ENCODE results near the gene SPANXD. TPM values are rescaled to one million over a fixed set of nuclear protein-coding genes. Genes with fewer than 3 reads are reported as not detected.
"Not testable (repeated sequence)": the region's sequence is repeated elsewhere in the genome, so short reads cannot be mapped to it uniquely, and the experiment has no call there.

Gene SPANXD, protein sequence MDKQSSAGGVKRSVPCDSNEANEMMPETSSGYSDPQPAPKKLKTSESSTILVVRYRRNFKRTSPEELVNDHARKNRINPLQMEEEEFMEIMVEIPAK
- not detected for total RNA-seq
- not detected for polyA plus RNA-seq

- H3K27me3 Mint-ChIP-seq; H3K9me3 Mint-ChIP-seq; H3K27ac Mint-ChIP-seq; H3K36me3 ChIP-seq (ENCODE audit: insufficient read depth, low read length); CTCF ChIA-PET; H3K9me3 ChIP-seq (ENCODE audit: low read length); H3K36me3 Mint-ChIP-seq; H3K4me3 ChIP-seq (ENCODE audit: low read length); H3K4me1 ChIP-seq (ENCODE audit: insufficient read depth, low read length); DNase-seq; POLR2A ChIA-PET; H3K27ac ChIP-seq (ENCODE audit: low read depth, low read length); H3K4me1 Mint-ChIP-seq; H3K4me3 Mint-ChIP-seq; H3K27me3 ChIP-seq (ENCODE audit: insufficient read depth, low read length, poor library complexity, severe bottlenecking): not testable (repeated sequence)
Measured at GRCh38 chrX:141698639-141699038, at the start of gene SPANXD. SPANXD (minus strand) TSS chrX:141698739; CDS start chrX:141698405, 334 bp downstream.

- Mint-ChIP-seq H3K27ac (no peak overlapping the region), H3K4me1 (no peaks in the 10 kb centered on the region), H3K9me3 (peaks cover 0 to 5% (median 1%) of the 10 kb centered on the region in 5 donors), H3K27me3 (peaks cover 0 to 1% of the 10 kb centered on the region in 2 donors), H3K36me3 (no peaks in the 10 kb centered on the region), H3K4me3 (no peak overlapping the region)
- no peak overlapping the region for H3K27ac ChIP-seq (ENCODE audit: low read depth, low read length)
- no peaks in the 10 kb centered on the region for H3K9me3 ChIP-seq (ENCODE audit: low read length)
- DNase-seq: no peak
- no peaks in the 10 kb centered on the region for H3K36me3 ChIP-seq (ENCODE audit: insufficient read depth, low read length)
- POLR2A ChIA-PET: no interaction called here
- H3K4me1 ChIP-seq (ENCODE audit: insufficient read depth, low read length): no peaks in the 10 kb centered on the region
- no peaks in the 10 kb centered on the region for H3K27me3 ChIP-seq (ENCODE audit: insufficient read depth, low read length, poor library complexity, severe bottlenecking)
- H3K4me3 ChIP-seq (ENCODE audit: low read length): no peak overlapping the region
- CTCF ChIA-PET: no interaction called here
Measured at GRCh38 chrX:141742666-141743065, 44.1 kb upstream of the SPANXD start.

DNA sequence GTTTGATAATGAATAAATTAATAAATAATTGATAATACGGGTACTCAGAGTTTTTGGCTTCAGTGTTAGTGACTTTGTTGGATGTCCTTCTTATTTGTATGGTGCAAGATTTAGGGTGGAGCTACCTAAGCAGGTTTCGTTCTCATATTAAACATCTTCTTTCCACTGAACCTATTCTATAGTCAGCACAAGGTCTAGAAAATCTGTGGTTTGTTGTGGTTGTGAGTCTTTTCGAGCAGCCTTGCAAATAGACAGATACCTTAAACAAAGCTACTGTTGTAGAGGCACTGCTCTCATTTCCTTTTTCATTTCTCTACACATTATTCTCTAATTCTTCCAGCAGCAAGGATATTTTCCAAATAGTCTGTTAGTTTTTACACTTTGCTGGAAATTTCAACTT lies 38.1 kb upstream of the SPANXD start:
- no peaks in the 10 kb centered on the region for H3K36me3 Mint-ChIP-seq
- H3K9me3 Mint-ChIP-seq: peaks cover 0 to 5% (median 0%) of the 10 kb centered on the region in 5 donors
- Histone ChIP-seq H3K4me3 (ENCODE audit: low read length) (no peak overlapping the region), H3K27me3 (ENCODE audit: insufficient read depth, low read length, poor library complexity, severe bottlenecking) (no peaks in the 10 kb centered on the region), H3K9me3 (ENCODE audit: low read length) (no peaks in the 10 kb centered on the region), H3K4me1 (ENCODE audit: insufficient read depth, low read length) (no peaks in the 10 kb centered on the region), H3K27ac (ENCODE audit: low read depth, low read length) (no peak overlapping the region), H3K36me3 (ENCODE audit: insufficient read depth, low read length) (no peaks in the 10 kb centered on the region)
- H3K4me3 Mint-ChIP-seq: no peak overlapping the region
- POLR2A ChIA-PET: no interaction called here
- DNase-seq: no peak
- CTCF ChIA-PET: no interaction called here
- H3K4me1 Mint-ChIP-seq: no peaks in the 10 kb centered on the region
- peaks cover 0 to 2% of the 10 kb centered on the region in 2 donors for H3K27me3 Mint-ChIP-seq
- H3K27ac Mint-ChIP-seq: no peak overlapping the region

GRCh38 chrX:141733371-141733770 lies 34.8 kb upstream of the SPANXD start:
- ChIA-PET CTCF (no interaction called here), POLR2A (no interaction called here)
- H3K36me3 Mint-ChIP-seq: no peaks in the 10 kb centered on the region
- Histone ChIP-seq H3K27ac (ENCODE audit: low read depth, low read length) (no peak overlapping the region), H3K36me3 (ENCODE audit: insufficient read depth, low read length) (no peaks in the 10 kb centered on the region), H3K27me3 (ENCODE audit: insufficient read depth, low read length, poor library complexity, severe bottlenecking) (no peaks in the 10 kb centered on the region), H3K9me3 (ENCODE audit: low read length) (no peaks in the 10 kb centered on the region), H3K4me3 (ENCODE audit: low read length) (no peak overlapping the region), H3K4me1 (ENCODE audit: insufficient read depth, low read length) (no peaks in the 10 kb centered on the region)
- H3K4me3 Mint-ChIP-seq: no peak overlapping the region
- peaks cover 0 to 5% (median 0%) of the 10 kb centered on the region in 5 donors for H3K9me3 Mint-ChIP-seq
- no peaks in the 10 kb centered on the region for H3K4me1 Mint-ChIP-seq
- peaks cover 0 to 1% of the 10 kb centered on the region in 2 donors for H3K27me3 Mint-ChIP-seq
- H3K27ac Mint-ChIP-seq: no peak overlapping the region
- DNase-seq: no peak

DNA sequence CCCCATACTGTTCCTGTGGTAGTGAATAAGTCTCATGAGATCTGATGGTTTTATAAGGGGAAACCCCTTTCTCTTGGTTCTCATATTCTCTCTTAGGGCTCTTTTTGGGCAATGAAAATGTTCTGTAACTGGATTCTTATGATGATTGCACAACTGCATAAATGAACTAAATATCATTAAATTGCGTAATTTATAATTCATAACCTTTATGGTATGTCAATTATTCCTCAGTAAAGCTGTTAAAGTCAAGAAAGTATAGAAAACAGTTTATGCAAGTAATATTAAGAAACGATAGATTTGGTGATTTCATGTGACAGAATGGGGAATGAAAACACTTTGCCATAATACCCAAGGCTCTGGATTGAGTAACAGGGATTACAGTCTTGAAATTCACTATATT lies 33.5 kb upstream of the SPANXD start:
- H3K9me3 Mint-ChIP-seq: peaks cover 0 to 5% (median 0%) of the 10 kb centered on the region in 5 donors
- no peak overlapping the region for H3K4me3 ChIP-seq (ENCODE audit: low read length)
- H3K27ac Mint-ChIP-seq: no peak overlapping the region
- no peaks in the 10 kb centered on the region for H3K36me3 ChIP-seq (ENCODE audit: insufficient read depth, low read length)
- CTCF ChIA-PET: no interaction called here
- H3K9me3 ChIP-seq (ENCODE audit: low read length): no peaks in the 10 kb centered on the region
- no peaks in the 10 kb centered on the region for H3K4me1 ChIP-seq (ENCODE audit: insufficient read depth, low read length)
- peaks cover 0 to 1% of the 10 kb centered on the region in 2 donors for H3K27me3 Mint-ChIP-seq
- no peaks in the 10 kb centered on the region for H3K36me3 Mint-ChIP-seq
- H3K27me3 ChIP-seq (ENCODE audit: insufficient read depth, low read length, poor library complexity, severe bottlenecking): no peaks in the 10 kb centered on the region
- POLR2A ChIA-PET: no interaction called here
- H3K27ac ChIP-seq (ENCODE audit: low read depth, low read length): no peak overlapping the region
- no peaks in the 10 kb centered on the region for H3K4me1 Mint-ChIP-seq
- no peak for DNase-seq
- no peak overlapping the region for H3K4me3 Mint-ChIP-seq

GRCh38 chrX:141724186-141724585 lies 25.6 kb upstream of the SPANXD start:
- H3K9me3 ChIP-seq (ENCODE audit: low read length): no peaks in the 10 kb centered on the region
- no peak overlapping the region for H3K27ac ChIP-seq (ENCODE audit: low read depth, low read length)
- no peak overlapping the region for H3K4me3 ChIP-seq (ENCODE audit: low read length)
- Mint-ChIP-seq H3K27me3 (peaks cover 0 to 3% of the 10 kb centered on the region in 2 donors), H3K27ac (no peak overlapping the region), H3K4me3 (no peak overlapping the region), H3K36me3 (no peaks in the 10 kb centered on the region), H3K4me1 (no peaks in the 10 kb centered on the region), H3K9me3 (peaks cover 0 to 8% (median 0%) of the 10 kb centered on the region in 5 donors)
- POLR2A ChIA-PET: no interaction called here
- no peaks in the 10 kb centered on the region for H3K4me1 ChIP-seq (ENCODE audit: insufficient read depth, low read length)
- CTCF ChIA-PET: no interaction called here
- no peak for DNase-seq
- H3K36me3 ChIP-seq (ENCODE audit: insufficient read depth, low read length): no peaks in the 10 kb centered on the region
- no peaks in the 10 kb centered on the region for H3K27me3 ChIP-seq (ENCODE audit: insufficient read depth, low read length, poor library complexity, severe bottlenecking)

DNA sequence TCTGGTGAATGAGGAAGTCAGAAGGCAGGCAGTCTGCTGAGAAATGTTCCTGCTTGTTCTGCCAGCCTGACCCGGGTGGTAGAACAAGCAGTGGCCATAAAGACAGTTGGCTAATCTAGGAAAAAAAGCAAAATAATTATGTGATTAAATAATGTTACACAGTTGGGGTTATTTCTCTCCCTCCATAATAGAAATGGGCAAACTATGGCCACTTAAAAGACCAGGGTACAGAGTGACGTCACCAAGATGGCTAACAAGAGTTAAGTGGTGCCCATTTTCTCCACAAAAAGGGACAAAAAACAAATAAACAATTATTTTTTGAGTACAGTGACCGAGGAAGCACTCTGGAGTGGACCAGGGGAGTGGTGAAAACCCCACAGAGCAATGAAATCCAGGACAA lies 16.1 kb upstream of the SPANXD start:
- H3K4me1 Mint-ChIP-seq: no peaks in the 10 kb centered on the region
- Histone ChIP-seq H3K9me3 (ENCODE audit: low read length) (no peaks in the 10 kb centered on the region), H3K4me1 (ENCODE audit: insufficient read depth, low read length) (no peaks in the 10 kb centered on the region), H3K4me3 (ENCODE audit: low read length) (no peak overlapping the region), H3K27me3 (ENCODE audit: insufficient read depth, low read length, poor library complexity, severe bottlenecking) (no peaks in the 10 kb centered on the region), H3K36me3 (ENCODE audit: insufficient read depth, low read length) (no peaks in the 10 kb centered on the region), H3K27ac (ENCODE audit: low read depth, low read length) (no peak overlapping the region)
- H3K36me3 Mint-ChIP-seq: no peaks in the 10 kb centered on the region
- H3K27me3 Mint-ChIP-seq: peaks cover 0 to 4% of the 10 kb centered on the region in 2 donors
- H3K27ac Mint-ChIP-seq: no peak overlapping the region
- CTCF ChIA-PET: no interaction called here
- peaks cover 0 to 5% (median 0%) of the 10 kb centered on the region in 5 donors for H3K9me3 Mint-ChIP-seq
- POLR2A ChIA-PET: no interaction called here
- no peak for DNase-seq
- no peak overlapping the region for H3K4me3 Mint-ChIP-seq

DNA sequence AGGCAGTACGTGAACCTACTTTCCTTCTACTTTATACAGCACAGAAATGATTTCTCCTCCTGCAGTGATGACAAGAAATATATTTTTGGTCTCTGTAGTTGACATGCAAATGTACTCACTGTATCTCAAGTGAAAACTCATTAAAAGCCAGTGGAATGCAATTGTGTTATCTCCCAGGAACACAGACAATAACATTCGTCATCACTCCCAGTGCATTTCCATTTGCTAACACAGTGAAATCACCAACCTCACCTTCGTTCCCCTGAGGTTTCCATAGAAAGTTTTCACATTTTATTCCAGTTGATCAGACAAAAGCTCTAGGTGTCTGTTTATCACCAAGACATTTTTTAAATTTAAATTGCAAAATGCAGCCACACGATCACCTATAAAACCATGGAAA lies 2.5 kb upstream of the SPANXD start:
- no peak for DNase-seq
- Mint-ChIP-seq H3K27ac (no peak overlapping the region), H3K9me3 (peaks cover 0 to 6% (median 0%) of the 10 kb centered on the region in 5 donors), H3K36me3 (no peaks in the 10 kb centered on the region), H3K4me1 (no peaks in the 10 kb centered on the region), H3K4me3 (no peak overlapping the region), H3K27me3 (no peaks in the 10 kb centered on the region)
- Histone ChIP-seq H3K4me1 (ENCODE audit: insufficient read depth, low read length) (no peaks in the 10 kb centered on the region), H3K36me3 (ENCODE audit: insufficient read depth, low read length) (no peaks in the 10 kb centered on the region), H3K9me3 (ENCODE audit: low read length) (no peaks in the 10 kb centered on the region), H3K27ac (ENCODE audit: low read depth, low read length) (no peak overlapping the region), H3K4me3 (ENCODE audit: low read length) (no peak overlapping the region), H3K27me3 (ENCODE audit: insufficient read depth, low read length, poor library complexity, severe bottlenecking) (no peaks in the 10 kb centered on the region)
- CTCF ChIA-PET: no interaction called here
- POLR2A ChIA-PET: no interaction called here

DNA sequence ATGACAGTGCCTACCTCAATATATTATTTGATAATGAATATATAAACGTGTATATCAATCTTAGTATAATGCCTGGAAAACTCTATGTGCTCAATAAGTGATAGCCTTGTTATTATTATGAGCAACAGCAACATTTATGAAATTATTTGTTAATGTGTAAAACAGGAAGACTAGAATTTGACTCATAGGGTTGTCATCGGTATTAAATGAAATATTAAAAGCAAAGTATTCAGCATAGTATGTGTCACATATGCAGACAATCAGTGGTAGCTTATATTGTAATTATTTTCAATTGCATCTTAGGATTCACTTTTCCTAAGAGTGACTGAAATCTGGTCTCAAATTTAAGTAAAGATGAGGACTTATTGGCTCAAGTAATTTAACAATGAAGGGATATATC lies 24.6 kb downstream of the SPANXD start:
- Mint-ChIP-seq H3K9me3 (peaks cover 0 to 7% (median 2%) of the 10 kb centered on the region in 5 donors), H3K4me1 (no peaks in the 10 kb centered on the region), H3K27me3 (peaks cover 0 to 2% of the 10 kb centered on the region in 2 donors), H3K4me3 (no peak overlapping the region), H3K36me3 (no peaks in the 10 kb centered on the region), H3K27ac (no peak overlapping the region)
- DNase-seq: no peak
- CTCF ChIA-PET: no interaction called here
- Histone ChIP-seq H3K36me3 (ENCODE audit: insufficient read depth, low read length) (no peaks in the 10 kb centered on the region), H3K27me3 (ENCODE audit: insufficient read depth, low read length, poor library complexity, severe bottlenecking) (no peaks in the 10 kb centered on the region), H3K9me3 (ENCODE audit: low read length) (no peaks in the 10 kb centered on the region), H3K4me3 (ENCODE audit: low read length) (no peak overlapping the region), H3K4me1 (ENCODE audit: insufficient read depth, low read length) (no peaks in the 10 kb centered on the region), H3K27ac (ENCODE audit: low read depth, low read length) (no peak overlapping the region)
- POLR2A ChIA-PET: no interaction called here
